HEK293 (cell line): ENCODE results near the gene GSK3B.

ENCODE experiments used
- CTCF ChIA-PET: fragments of 350-600 bp; formaldehyde crosslinking; extraction: SDS; loops from one replicate; lab custom pipeline; 2021; ENCODE audit warnings: antibody characterized with exemption; lab: Yijun Ruan, JAX
- POLR2A ChIA-PET: fragments of 300-600 bp; formaldehyde crosslinking; extraction: SDS; loops from one replicate; lab custom pipeline; 2020; ENCODE audit warnings: antibody characterized with exemption, inconsistent platforms; lab: Yijun Ruan, JAX
- H3K27ac ChIP-seq: fragments of 200-500 bp; sonication (Bioruptor generic); 2 replicates; pipeline ENCODE4 v1.5.1; 2014; ENCODE audit warnings: low read depth, low read length, control low read depth, inconsistent platforms; ENCODE audit errors: extremely low read depth
- H3K36me3 ChIP-seq, 2 experiments: fragments of 200-500 bp in 1 of 2; sonication (Bioruptor generic) in 1 of 2; 1 replicate in 1 of 2; 2 replicates in 1 of 2; pipeline ENCODE4 v1.5.1; 2014 to 2017; ENCODE audit warnings: inconsistent platforms in 2 of 2, low read length in 2 of 2; ENCODE audit not compliant: control insufficient read depth in 2 of 2, insufficient read depth in 1 of 2
- H3K4me1 ChIP-seq: fragments of 200-500 bp; sonication (Bioruptor generic); 2 replicates; pipeline ENCODE4 v1.5.1; 2014; ENCODE audit warnings: mild to moderate bottlenecking, low read length, inconsistent platforms; ENCODE audit not compliant: control insufficient read depth, insufficient read depth
- H3K4me3 ChIP-seq: 2 replicates; pipeline ENCODE4 v1.5.1; 2011; ENCODE audit warnings: low read depth, mild to moderate bottlenecking, control low read depth, low read length, moderate library complexity
- H3K9me3 ChIP-seq: fragments of 200-500 bp; sonication (Bioruptor generic); 2 replicates; pipeline ENCODE4 v1.5.1; 2014; ENCODE audit warnings: low read depth, low read length, inconsistent platforms; ENCODE audit not compliant: control insufficient read depth, insufficient read depth
- GLI2 ChIP-seq: fragments of 450-650 bp; formaldehyde crosslinking; IDR thresholded peaks from 2 replicates; pipeline ENCODE4; 2017; ENCODE audit warnings: missing biosample characterization, missing genetic modification characterization, low read depth, borderline replicate concordance
- GLI4 ChIP-seq: fragments of 450-650 bp; formaldehyde crosslinking; IDR thresholded peaks from 2 replicates; pipeline ENCODE4 v1.5.1; 2016; ENCODE audit warnings: missing biosample characterization, missing genetic modification characterization
- HOXC10 ChIP-seq: sonication (generic); formaldehyde crosslinking; IDR thresholded peaks from 2 replicates; pipeline ENCODE4 v1.8.1; 2023; ENCODE audit warnings: mild to moderate bottlenecking, missing genetic modification reagents
- PRDM6 ChIP-seq: fragments of 450-650 bp; formaldehyde crosslinking; IDR thresholded peaks from 2 replicates; pipeline ENCODE4 v1.5.1; 2017; ENCODE audit warnings: missing biosample characterization, missing genetic modification characterization
- REST ChIP-seq: fragments of 450-650 bp; formaldehyde crosslinking; IDR thresholded peaks from 2 replicates; pipeline ENCODE4 v1.5.1; 2016; ENCODE audit warnings: missing biosample characterization, missing genetic modification characterization
- SCRT1 ChIP-seq: fragments of 450-650 bp; formaldehyde crosslinking; IDR thresholded peaks from 2 replicates; pipeline ENCODE4 v1.5.1; 2016; ENCODE audit warnings: missing biosample characterization, missing genetic modification characterization, borderline replicate concordance
- SCRT2 ChIP-seq: fragments of 450-650 bp; formaldehyde crosslinking; IDR thresholded peaks from 2 replicates; pipeline ENCODE4 v1.5.1; 2016; ENCODE audit warnings: missing biosample characterization, missing genetic modification characterization
- SP2 ChIP-seq: fragments of 450-650 bp; formaldehyde crosslinking; IDR thresholded peaks from 2 replicates; pipeline ENCODE4 v1.5.1; 2016; ENCODE audit warnings: missing biosample characterization, missing genetic modification characterization
- ZFHX2 ChIP-seq: fragments of 450-650 bp; formaldehyde crosslinking; conservative IDR thresholded peaks from 2 replicates; pipeline ENCODE4 v1.5.1; 2016; ENCODE audit warnings: missing biosample characterization, missing genetic modification characterization
- ZFP41 ChIP-seq: fragments of 450-650 bp; formaldehyde crosslinking; IDR thresholded peaks from 2 replicates; pipeline ENCODE4 v1.5.1; 2016; ENCODE audit warnings: missing biosample characterization, missing genetic modification characterization, borderline replicate concordance
- ZIC2 ChIP-seq: fragments of 450-650 bp; formaldehyde crosslinking; IDR thresholded peaks from 2 replicates; pipeline ENCODE4 v1.5.1; 2016; ENCODE audit warnings: missing biosample characterization, missing genetic modification characterization
- ZNF10 ChIP-seq: fragments of 450-650 bp; formaldehyde crosslinking; IDR thresholded peaks from 2 replicates; pipeline ENCODE4 v1.5.1; 2017; ENCODE audit warnings: missing biosample characterization, missing genetic modification characterization
- ZNF184 ChIP-seq: fragments of 450-650 bp; IDR thresholded peaks from 2 replicates; pipeline ENCODE4 v1.5.1; 2018; ENCODE audit warnings: missing biosample characterization, mild to moderate bottlenecking, missing genetic modification characterization
- ZNF214 ChIP-seq: fragments of 450-650 bp; formaldehyde crosslinking; IDR thresholded peaks from 2 replicates; pipeline ENCODE4 v1.5.1; 2017; ENCODE audit warnings: missing biosample characterization, mild to moderate bottlenecking, missing genetic modification characterization, borderline replicate concordance
- ZNF292 ChIP-seq: fragments of 450-650 bp; formaldehyde crosslinking; IDR thresholded peaks from 2 replicates; pipeline ENCODE4 v1.5.1; 2016; ENCODE audit warnings: low read depth, missing biosample characterization, missing genetic modification characterization, borderline replicate concordance
- ZNF362 ChIP-seq: fragments of 450-650 bp; formaldehyde crosslinking; IDR thresholded peaks from 2 replicates; pipeline ENCODE4 v1.5.1; 2016; ENCODE audit warnings: missing biosample characterization, missing genetic modification characterization
- ZNF394 ChIP-seq: fragments of 450-650 bp; formaldehyde crosslinking; IDR thresholded peaks from 2 replicates; pipeline ENCODE4 v1.5.1; 2016; ENCODE audit warnings: missing biosample characterization, missing genetic modification characterization, mild to moderate bottlenecking, moderate library complexity, borderline replicate concordance
- ZNF501 ChIP-seq: fragments of 450-650 bp; formaldehyde crosslinking; IDR thresholded peaks from 2 replicates; pipeline ENCODE4 v1.5.1; 2016; ENCODE audit warnings: missing biosample characterization, missing genetic modification characterization
- ZNF514 ChIP-seq: fragments of 450-650 bp; formaldehyde crosslinking; IDR thresholded peaks from 2 replicates; pipeline ENCODE4 v1.5.1; 2016; ENCODE audit warnings: missing biosample characterization, missing genetic modification characterization
- ZNF548 ChIP-seq: fragments of 450-650 bp; formaldehyde crosslinking; IDR thresholded peaks from 2 replicates; pipeline ENCODE4 v1.5.1; 2016; ENCODE audit warnings: missing biosample characterization, missing genetic modification characterization
- ZNF555 ChIP-seq: fragments of 450-650 bp; formaldehyde crosslinking; conservative IDR thresholded peaks from 2 replicates; pipeline ENCODE4 v1.5.1; 2017; ENCODE audit warnings: missing biosample characterization, mild to moderate bottlenecking, missing genetic modification characterization, inconsistent platforms
- ZNF558 ChIP-seq: fragments of 450-650 bp; formaldehyde crosslinking; IDR thresholded peaks from 2 replicates; pipeline ENCODE4 v1.5.1; 2016; ENCODE audit warnings: missing biosample characterization, missing genetic modification characterization
- ZNF600 ChIP-seq: fragments of 450-650 bp; formaldehyde crosslinking; IDR thresholded peaks from 2 replicates; pipeline ENCODE4 v1.5.1; 2016; ENCODE audit warnings: missing biosample characterization, missing genetic modification characterization
- ZNF670 ChIP-seq: fragments of 450-650 bp; formaldehyde crosslinking; IDR thresholded peaks from 2 replicates; pipeline ENCODE4 v1.5.1; 2016; ENCODE audit warnings: missing biosample characterization, missing genetic modification characterization, low read depth
- ZXDB ChIP-seq: fragments of 450-650 bp; formaldehyde crosslinking; IDR thresholded peaks from 2 replicates; pipeline ENCODE4 v1.5.1; 2016; ENCODE audit warnings: missing biosample characterization, missing genetic modification characterization

The GSK3B gene

GRCh38 chr3:120025520-120025919, 68.7 kb downstream of the GSK3B start:
- Histone ChIP-seq H3K9me3 (no peaks in the 10 kb centered on the region), H3K4me3 (no peak overlapping the region)
- CTCF ChIA-PET = no interaction called here
- POLR2A ChIA-PET = no interaction called here
- TF ChIP-seq ZXDB (tag by site-specific recombination) = no peak
- TF ChIP-seq ZNF555 (tag by site-specific recombination) = no peak
- no peak for TF ChIP-seq ZNF670 (tag by site-specific recombination)
- TF ChIP-seq REST (tag by site-specific recombination) = no peak
- no peak for TF ChIP-seq SP2 (tag by site-specific recombination)
- TF ChIP-seq ZNF501 = no peak
- no peak for TF ChIP-seq ZFHX2
- TF ChIP-seq ZNF558 (tag by site-specific recombination) = no peak
- no peak for TF ChIP-seq GLI2 (tag by site-specific recombination)
- TF ChIP-seq ZNF10 = no peak
- TF ChIP-seq GLI4 (tag by site-specific recombination) = no peak
- TF ChIP-seq ZNF394 (tag by site-specific recombination) = no peak
- no peak for TF ChIP-seq ZIC2 (tag by site-specific recombination)
- no peak for TF ChIP-seq SCRT1 (tag by site-specific recombination)
- TF ChIP-seq ZNF184 = no peak
- TF ChIP-seq, all 188 proteins: peak for 0
- no peak overlapping the region for H3K27ac ChIP-seq
- H3K4me1 ChIP-seq = no peaks in the 10 kb centered on the region
- no peaks in the 10 kb centered on the region for H3K36me3 ChIP-seq

- ChIA-PET CTCF (no interaction called here), POLR2A (no interaction called here)
- H3K4me3 ChIP-seq = no peak overlapping the region
- no peak for TF ChIP-seq ZNF600 (tag by site-specific recombination)
- no peak for TF ChIP-seq PRDM6
- TF ChIP-seq SCRT2 (tag by site-specific recombination) = no peak
- no peak for TF ChIP-seq REST (tag by site-specific recombination)
- TF ChIP-seq ZNF514 = no peak
- TF ChIP-seq HOXC10 (CRISPR knock-in tag) = no peak
- no peak for TF ChIP-seq ZNF292 (tag by site-specific recombination)
- TF ChIP-seq ZNF548 = no peak
- TF ChIP-seq ZNF362 (tag by site-specific recombination) = no peak
- TF ChIP-seq ZFP41 (tag by site-specific recombination) = no peak
- no peak for TF ChIP-seq ZNF214
- H3K4me1 ChIP-seq = no peaks in the 10 kb centered on the region
- H3K36me3 ChIP-seq = no peaks in the 10 kb centered on the region
- H3K9me3 ChIP-seq = no peaks in the 10 kb centered on the region
- no peak overlapping the region for H3K27ac ChIP-seq
Measured at GRCh38 chr3:120024103-120024502, 70.1 kb downstream of the GSK3B start.
